Mesothelial cell of epicardium (in vitro differentiated cells): ENCODE results near the gene THSD7A. TPM values are rescaled to one million over a fixed set of nuclear protein-coding genes. Genes with fewer than 3 reads are reported as not detected.

Source experiments
- DNase-seq, 2 experiments: peaks; one replicate each; pipeline ENCODE4 v3.0.0; 2021; ENCODE audit warnings: low spot score in 2 of 2; ENCODE audit not compliant: unreplicated experiment in 2 of 2
- H3K27ac Mint-ChIP-seq: 2 replicates; pipeline ENCODE4 v1.8.0; 2021; ENCODE audit warnings: mixed read lengths
- H3K27me3 Mint-ChIP-seq: 2 replicates; pipeline ENCODE4 v1.8.0; 2021; ENCODE audit warnings: low read depth, mixed read lengths
- H3K36me3 Mint-ChIP-seq: 2 replicates; pipeline ENCODE4 v1.8.0; 2021; ENCODE audit warnings: mixed read lengths
- H3K4me1 Mint-ChIP-seq: 2 replicates; pipeline ENCODE4 v1.8.0; 2021; ENCODE audit warnings: mixed read lengths
- H3K4me3 Mint-ChIP-seq: 2 replicates; pipeline ENCODE4 v1.8.0; 2021; ENCODE audit warnings: mild to moderate bottlenecking, moderate library complexity, mixed read lengths
- H3K9me3 Mint-ChIP-seq: 2 replicates; pipeline ENCODE4 v1.8.0; 2021; ENCODE audit warnings: mixed read lengths
- total RNA-seq: library from RNA; stranded (reverse); gene quantifications from 3 replicates; pipeline ENCODE4 v1.2.1, GENCODE V29; 2021
- TF ChIP-seq, protein P1 (sequence below): fragments of 200-600 bp; sonication (generic); IDR thresholded peaks from one replicate; pipeline ENCODE4 v1.5.0; 2021; ENCODE audit warnings: antibody characterized with exemption; ENCODE audit not compliant: unreplicated experiment

Gene THSD7A
- total RNA-seq, 1 donor from 2014 or later: 13.4 TPM

DNA sequence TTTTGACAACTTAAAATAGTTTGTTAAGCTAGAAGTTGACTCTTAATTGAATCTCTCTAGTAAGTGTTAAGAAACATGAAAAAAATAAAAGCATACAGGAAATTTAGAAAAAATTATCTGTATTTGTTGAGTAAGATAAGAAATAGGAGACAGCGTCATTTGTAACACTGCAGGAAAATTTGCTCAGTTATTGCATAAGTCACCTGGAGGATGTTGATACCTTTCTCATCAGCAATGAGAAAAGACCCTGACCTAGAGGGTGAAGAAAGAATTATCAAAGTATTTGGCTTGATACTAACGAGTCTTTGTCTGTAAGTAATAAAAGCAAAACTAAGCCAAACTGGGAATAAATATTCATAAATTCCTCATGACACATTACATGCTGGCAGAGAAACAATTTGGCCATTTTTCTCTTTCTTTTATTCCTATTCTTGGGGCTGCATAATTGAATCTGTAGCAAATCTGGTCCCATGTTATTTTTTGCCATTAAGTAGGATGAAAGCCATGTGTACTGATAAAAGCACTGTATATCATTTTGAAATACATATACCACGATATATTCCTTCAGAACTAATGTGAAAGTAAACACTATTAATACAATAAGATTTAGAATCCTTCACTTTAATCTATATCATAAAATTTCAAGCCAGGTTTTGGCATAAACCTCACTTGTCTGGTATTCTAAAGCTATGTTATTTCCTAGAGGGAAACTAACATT, 362.8 kb downstream of the THSD7A start:
- Mint-ChIP-seq H3K4me1 (peaks cover 15% of the 10 kb centered on the region), H3K36me3 (no peaks in the 10 kb centered on the region), H3K9me3 (no peaks in the 10 kb centered on the region), H3K4me3 (no peak overlapping the region), H3K27me3 (peaks cover 2% of the 10 kb centered on the region), H3K27ac (peak overlapping the region; percentile 64)
- TF ChIP-seq, protein P1, sequence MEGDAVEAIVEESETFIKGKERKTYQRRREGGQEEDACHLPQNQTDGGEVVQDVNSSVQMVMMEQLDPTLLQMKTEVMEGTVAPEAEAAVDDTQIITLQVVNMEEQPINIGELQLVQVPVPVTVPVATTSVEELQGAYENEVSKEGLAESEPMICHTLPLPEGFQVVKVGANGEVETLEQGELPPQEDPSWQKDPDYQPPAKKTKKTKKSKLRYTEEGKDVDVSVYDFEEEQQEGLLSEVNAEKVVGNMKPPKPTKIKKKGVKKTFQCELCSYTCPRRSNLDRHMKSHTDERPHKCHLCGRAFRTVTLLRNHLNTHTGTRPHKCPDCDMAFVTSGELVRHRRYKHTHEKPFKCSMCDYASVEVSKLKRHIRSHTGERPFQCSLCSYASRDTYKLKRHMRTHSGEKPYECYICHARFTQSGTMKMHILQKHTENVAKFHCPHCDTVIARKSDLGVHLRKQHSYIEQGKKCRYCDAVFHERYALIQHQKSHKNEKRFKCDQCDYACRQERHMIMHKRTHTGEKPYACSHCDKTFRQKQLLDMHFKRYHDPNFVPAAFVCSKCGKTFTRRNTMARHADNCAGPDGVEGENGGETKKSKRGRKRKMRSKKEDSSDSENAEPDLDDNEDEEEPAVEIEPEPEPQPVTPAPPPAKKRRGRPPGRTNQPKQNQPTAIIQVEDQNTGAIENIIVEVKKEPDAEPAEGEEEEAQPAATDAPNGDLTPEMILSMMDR: no peak
- DNase-seq: no peak

- H3K27me3 Mint-ChIP-seq: peaks cover 2% of the 10 kb centered on the region
- peaks cover 20% of the 10 kb centered on the region for H3K4me1 Mint-ChIP-seq
- DNase-seq: no peak
- TF ChIP-seq, protein P1: no peak
- H3K27ac Mint-ChIP-seq: no peak overlapping the region
- H3K36me3 Mint-ChIP-seq: no peaks in the 10 kb centered on the region
- no peaks in the 10 kb centered on the region for H3K9me3 Mint-ChIP-seq
- no peak overlapping the region for H3K4me3 Mint-ChIP-seq
Observed at GRCh38 chr7:11466517-11467105, 365.4 kb downstream of the THSD7A start.

DNA sequence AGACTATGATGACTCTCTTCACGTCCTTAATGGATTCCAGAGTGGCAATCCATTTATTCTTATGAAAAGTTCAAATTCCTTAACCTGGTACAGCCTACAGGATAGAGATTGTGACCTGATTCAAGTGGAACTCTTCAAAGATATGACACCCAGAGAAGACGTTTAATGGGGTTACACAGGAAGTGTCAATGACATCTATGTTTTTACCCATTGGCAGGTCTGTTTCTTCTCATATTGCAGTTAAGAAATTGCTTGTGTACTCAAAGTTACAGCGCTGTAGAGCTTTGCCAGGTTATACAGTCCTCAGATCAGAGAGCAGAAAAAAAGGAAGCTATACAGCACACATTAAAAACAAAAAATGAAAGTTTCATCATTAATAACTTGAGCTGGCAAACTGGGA, 367.4 kb downstream of the THSD7A start:
- Mint-ChIP-seq H3K4me3 (no peak overlapping the region), H3K36me3 (no peaks in the 10 kb centered on the region), H3K27ac (no peak overlapping the region), H3K9me3 (no peaks in the 10 kb centered on the region), H3K4me1 (peaks cover 18% of the 10 kb centered on the region), H3K27me3 (peaks cover 4% of the 10 kb centered on the region)
- DNase-seq: no peak
- TF ChIP-seq, protein P1: no peak

DNA sequence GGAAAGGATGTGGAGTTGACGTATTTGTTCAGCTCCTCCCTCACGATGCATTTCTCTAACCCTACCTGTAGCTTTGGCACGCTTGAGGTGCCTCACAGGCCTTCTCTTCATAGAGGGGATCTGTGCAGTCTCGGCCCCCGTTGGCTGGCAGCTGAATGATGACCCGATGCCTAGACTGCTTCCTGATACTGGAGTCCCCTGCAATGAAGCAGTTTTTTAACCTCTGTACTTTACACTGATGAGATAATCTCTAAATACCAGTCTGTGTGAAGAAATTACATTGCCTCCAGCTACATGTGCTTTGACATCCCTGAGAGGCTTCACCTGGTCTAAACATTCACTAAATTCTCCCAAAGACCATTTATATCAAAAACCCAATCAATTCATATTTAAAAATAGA, 370.1 kb downstream of the THSD7A start:
- DNase-seq: no peak
- Mint-ChIP-seq H3K9me3 (no peaks in the 10 kb centered on the region), H3K27me3 (peaks cover 2% of the 10 kb centered on the region), H3K36me3 (no peaks in the 10 kb centered on the region), H3K27ac (no peak overlapping the region), H3K4me3 (no peak overlapping the region), H3K4me1 (peaks cover 23% of the 10 kb centered on the region)
- TF ChIP-seq, protein P1: no peak

DNA sequence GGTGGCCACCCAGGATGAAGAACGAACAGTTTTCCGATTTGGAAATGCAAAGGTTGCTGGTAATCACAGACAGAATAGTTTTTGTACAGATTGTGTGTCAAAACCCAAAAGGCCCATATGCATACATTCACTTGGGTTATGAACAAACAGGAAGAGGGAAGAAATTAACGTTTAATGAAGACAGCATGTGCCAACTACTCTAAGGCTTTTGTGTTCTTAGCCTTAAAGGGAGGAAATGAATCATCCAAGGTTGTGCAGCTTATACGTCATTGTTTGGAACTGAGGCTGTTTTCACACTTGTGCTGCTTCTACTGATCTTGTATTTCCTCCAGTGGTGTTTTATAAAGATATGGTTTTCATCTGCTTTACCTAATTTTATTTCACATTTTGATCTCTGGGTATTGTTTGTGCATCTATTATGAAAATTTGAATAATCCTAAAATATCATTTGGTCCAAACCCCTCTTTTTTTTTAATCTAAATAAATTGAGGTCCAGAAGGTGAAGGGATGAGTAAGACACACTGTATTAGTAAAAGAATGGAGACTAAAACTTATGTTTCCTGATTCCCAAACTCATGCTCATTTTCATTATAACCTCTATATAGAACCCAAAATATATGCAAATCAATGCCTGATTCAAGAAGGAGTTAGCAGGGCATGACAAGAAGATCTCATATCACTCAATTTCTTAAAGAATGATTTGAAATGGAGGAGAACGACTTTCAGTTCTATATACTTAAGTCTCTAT, 373.1 kb downstream of the THSD7A start:
- no peaks in the 10 kb centered on the region for H3K36me3 Mint-ChIP-seq
- H3K9me3 Mint-ChIP-seq: no peaks in the 10 kb centered on the region
- no peak overlapping the region for H3K4me3 Mint-ChIP-seq
- H3K27ac Mint-ChIP-seq: no peak overlapping the region
- H3K27me3 Mint-ChIP-seq: peaks cover 2% of the 10 kb centered on the region
- DNase-seq: no peak
- TF ChIP-seq, protein P1: no peak
- peaks cover 20% of the 10 kb centered on the region for H3K4me1 Mint-ChIP-seq
